Measurements from ENCODE around the gene SLC35F3. TPM values are rescaled to one million over a fixed set of nuclear protein-coding genes. Genes with fewer than 3 reads are reported as not detected.

Gene SLC35F3
- total and polyA plus RNA-seq, 9 donors: 0.04 to 0.69 (median 0.17) TPM; not detected in 3

DNA sequence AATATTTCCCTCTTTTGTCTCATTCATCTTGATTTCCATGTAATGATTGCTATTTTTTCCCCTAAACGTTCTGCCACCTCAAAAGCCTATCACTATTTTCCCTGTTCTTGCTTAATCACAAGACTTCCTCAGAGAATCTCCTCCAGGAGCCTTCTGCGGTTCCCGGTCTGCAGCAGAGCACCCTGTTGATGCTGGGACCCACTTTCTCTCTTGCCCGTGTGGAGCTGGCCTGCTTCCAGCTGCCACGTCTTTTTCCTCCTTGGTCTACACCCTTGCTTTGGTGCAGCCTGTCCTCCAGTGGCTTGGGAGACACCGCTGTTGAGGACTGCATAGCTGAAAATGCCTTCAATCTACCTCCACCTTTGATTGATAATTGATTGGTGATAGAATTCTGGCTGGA, 398.8 kb downstream of the SLC35F3 start:
- TF ChIP-seq, protein P1, sequence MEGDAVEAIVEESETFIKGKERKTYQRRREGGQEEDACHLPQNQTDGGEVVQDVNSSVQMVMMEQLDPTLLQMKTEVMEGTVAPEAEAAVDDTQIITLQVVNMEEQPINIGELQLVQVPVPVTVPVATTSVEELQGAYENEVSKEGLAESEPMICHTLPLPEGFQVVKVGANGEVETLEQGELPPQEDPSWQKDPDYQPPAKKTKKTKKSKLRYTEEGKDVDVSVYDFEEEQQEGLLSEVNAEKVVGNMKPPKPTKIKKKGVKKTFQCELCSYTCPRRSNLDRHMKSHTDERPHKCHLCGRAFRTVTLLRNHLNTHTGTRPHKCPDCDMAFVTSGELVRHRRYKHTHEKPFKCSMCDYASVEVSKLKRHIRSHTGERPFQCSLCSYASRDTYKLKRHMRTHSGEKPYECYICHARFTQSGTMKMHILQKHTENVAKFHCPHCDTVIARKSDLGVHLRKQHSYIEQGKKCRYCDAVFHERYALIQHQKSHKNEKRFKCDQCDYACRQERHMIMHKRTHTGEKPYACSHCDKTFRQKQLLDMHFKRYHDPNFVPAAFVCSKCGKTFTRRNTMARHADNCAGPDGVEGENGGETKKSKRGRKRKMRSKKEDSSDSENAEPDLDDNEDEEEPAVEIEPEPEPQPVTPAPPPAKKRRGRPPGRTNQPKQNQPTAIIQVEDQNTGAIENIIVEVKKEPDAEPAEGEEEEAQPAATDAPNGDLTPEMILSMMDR (IDR thresholded peaks at IDR 0.05): no peak
- TF ChIP-seq POLR2A (IDR thresholded peaks at IDR 0.05) (no peak), EP300 (IDR thresholded peaks at IDR 0.05) (no peak)
- intact Hi-C loops (cut with DNase I): no loop called here
- 51 to 58% (median 51%) methylated on average over 6 of the region's 6 CpGs for WGBS, 3 donors
- Histone ChIP-seq H3K4me1 (ENCODE audit: insufficient read depth) (no peaks in the 10 kb centered on the region), H3K27me3 (no peaks in the 10 kb centered on the region), H3K4me3 (no peak overlapping the region), H3K9me3 (peaks cover 0 to 3% of the 10 kb centered on the region in 2 donors), H3K36me3 (no peaks in the 10 kb centered on the region), H3K27ac (no peak overlapping the region)
- DNase-seq: no peak

- no peak overlapping the region for H3K4me3 ChIP-seq
- H3K36me3 ChIP-seq: no peaks in the 10 kb centered on the region
- no peaks in the 10 kb centered on the region for H3K27me3 ChIP-seq
- 85 to 90% (median 89%) methylated on average over 6 of the region's 6 CpGs for WGBS, 3 donors
- intact Hi-C loops (cut with DNase I): no loop called here
- no peaks in the 10 kb centered on the region for H3K4me1 ChIP-seq (ENCODE audit: insufficient read depth)
- TF ChIP-seq, protein P1 (IDR thresholded peaks at IDR 0.05): no peak
- TF ChIP-seq POLR2A (IDR thresholded peaks at IDR 0.05) (no peak), EP300 (IDR thresholded peaks at IDR 0.05) (no peak)
- H3K27ac ChIP-seq: no peak overlapping the region
- no peak for DNase-seq
- H3K9me3 ChIP-seq: no peaks in the 10 kb centered on the region
Measured at GRCh38 chr1:234307726-234308125, 403.2 kb downstream of the SLC35F3 start.

DNA sequence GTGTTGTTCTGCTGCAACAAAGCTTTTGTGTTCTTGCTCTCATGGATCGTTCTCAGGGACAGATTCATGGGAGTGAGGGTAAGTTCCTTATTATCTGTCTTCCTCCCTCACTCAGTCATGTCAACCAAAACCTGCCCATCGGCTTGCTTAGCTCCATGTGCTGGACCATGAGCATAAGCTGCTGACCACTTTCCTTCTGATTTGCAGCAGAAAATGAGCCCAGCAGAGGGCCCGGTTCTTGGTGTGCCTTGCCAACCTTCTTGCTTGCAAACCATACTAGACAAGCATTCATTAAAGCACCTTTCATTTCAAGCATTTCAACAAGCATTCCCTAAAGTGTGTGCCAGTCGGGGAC, 404.7 kb downstream of the SLC35F3 start:
- no peak overlapping the region for H3K4me3 ChIP-seq
- intact Hi-C loops (cut with DNase I): no loop called here

DNA sequence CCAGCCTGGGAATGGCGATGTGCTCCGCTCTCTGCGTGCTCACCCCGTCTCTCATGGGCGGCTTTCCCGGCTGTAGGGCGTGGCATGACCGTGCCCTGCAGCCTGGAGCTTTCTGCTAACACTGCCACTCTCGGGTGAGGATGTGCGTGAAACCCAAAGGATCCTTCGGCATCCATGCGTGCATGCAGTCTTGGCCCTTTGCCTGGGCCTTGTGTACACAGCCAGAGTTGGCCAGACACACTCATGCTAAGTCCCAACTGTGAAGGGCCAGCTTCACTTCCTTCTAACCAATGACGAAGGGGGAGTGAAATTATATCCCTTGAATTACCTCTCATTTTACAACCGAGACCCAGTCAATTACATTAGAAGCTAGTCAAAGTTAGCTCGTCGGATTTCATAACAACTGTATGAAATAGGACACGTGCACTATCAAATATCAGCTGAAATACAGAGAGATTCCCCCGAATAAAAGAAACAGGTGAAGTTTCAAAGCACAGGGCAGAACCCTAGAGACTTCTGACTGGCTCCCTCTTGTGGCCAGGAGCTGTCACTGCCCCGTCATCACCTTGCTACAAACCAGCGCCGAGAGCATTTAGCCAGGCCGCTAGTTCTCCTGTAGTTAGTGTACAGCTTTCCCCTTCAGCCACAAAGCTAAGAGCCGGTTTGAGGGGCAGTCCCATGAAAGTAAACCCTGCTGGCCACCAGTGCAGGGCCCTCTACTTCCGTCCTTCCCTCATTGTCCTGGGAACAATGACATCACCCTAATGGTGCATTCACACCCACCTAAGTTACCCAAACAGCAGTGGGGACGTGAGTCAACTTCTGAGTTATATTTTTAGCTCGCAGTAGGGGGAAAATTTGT, 405.4 kb downstream of the SLC35F3 start:
- intact Hi-C loops (cut with DNase I): no loop called here
- H3K36me3 ChIP-seq: no peaks in the 10 kb centered on the region
- TF ChIP-seq, protein P1 (IDR thresholded peaks at IDR 0.05): peak in 1 of 3 donors; percentile 9
- no peak for TF ChIP-seq POLR2A (IDR thresholded peaks at IDR 0.05)
- H3K4me3 ChIP-seq: no peak overlapping the region
- WGBS, 3 donors: 45 to 54% (median 51%) methylated on average over 26 of the region's 26 CpGs
- no peaks in the 10 kb centered on the region for H3K9me3 ChIP-seq
- DNase-seq: peak in 2 of 5 donors; percentile 18 to 24
- no peaks in the 10 kb centered on the region for H3K27me3 ChIP-seq
- H3K4me1 ChIP-seq (ENCODE audit: insufficient read depth): no peaks in the 10 kb centered on the region
- no peak overlapping the region for H3K27ac ChIP-seq

More for the DNA sequence above, 404.7 kb downstream of the SLC35F3 start:
- Histone ChIP-seq H3K9me3 (no peaks in the 10 kb centered on the region), H3K4me1 (ENCODE audit: insufficient read depth) (no peaks in the 10 kb centered on the region), H3K27ac (no peak overlapping the region), H3K36me3 (no peaks in the 10 kb centered on the region), H3K27me3 (no peaks in the 10 kb centered on the region)
- no peak for DNase-seq
- TF ChIP-seq POLR2A (IDR thresholded peaks at IDR 0.05): no peak
- no peak for TF ChIP-seq EP300 (IDR thresholded peaks at IDR 0.05)
- TF ChIP-seq, protein P1 (IDR thresholded peaks at IDR 0.05): no peak
- 69 to 81% (median 76%) methylated on average over 4 of the region's 4 CpGs for WGBS, 3 donors

Measured in ovary (tissue), 9 donors.